ENCODE results near the gene PLA2G2F.

PLA2G2F gene

DNA sequence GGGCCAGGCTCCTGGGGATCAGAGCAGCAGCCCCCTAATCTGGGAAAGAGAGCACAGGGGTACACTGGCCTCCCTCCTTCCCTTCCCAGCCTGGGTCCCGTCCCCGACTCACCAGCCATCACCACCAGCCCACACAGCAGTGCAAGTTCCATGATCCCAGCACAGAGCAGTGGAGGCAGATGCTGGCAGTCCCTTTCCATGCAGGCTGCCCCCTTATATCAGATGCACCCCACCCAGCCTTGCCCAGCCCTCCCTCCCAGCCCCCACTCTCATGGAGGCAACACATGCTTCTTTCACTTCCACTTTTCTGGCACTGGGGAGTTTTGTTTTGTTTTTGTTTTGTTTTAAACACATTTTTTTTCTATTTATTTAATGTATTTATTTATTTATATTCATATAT is 19.8 kb upstream of the PLA2G2F start, which contains the start of gene PLA2G2D:
Gene PLA2G2D (minus strand): TSS at position 190 of the 400 bp plus-strand sequence. CDS start 38 bp downstream, at position 152.
- peaks cover 17% of the 10 kb centered on the region for H3K27me3 ChIP-seq (ENCODE audit: control insufficient read depth, low read length)
- no peak within 1 kb of the TSS for H3K27ac ChIP-seq (ENCODE audit: low read depth, low read length)
- no peaks in the 10 kb centered on the region for H3K36me3 ChIP-seq (ENCODE audit: control insufficient read depth, low read length)
- H3K9me3 ChIP-seq (ENCODE audit: control insufficient read depth, insufficient read depth, low read length), result no peaks in the 10 kb centered on the region
- H4K20me1 ChIP-seq (ENCODE audit: control insufficient read depth, insufficient read depth, low read depth, low read length), result no peaks in the 10 kb centered on the region
- no peaks in the 10 kb centered on the region for H3F3A ChIP-seq (ENCODE audit: control insufficient read depth, insufficient read depth)
- H3K4me2 ChIP-seq (ENCODE audit: low read length), result no peak within 1 kb of the TSS
- peaks cover 8% of the 10 kb centered on the region for H3K4me1 ChIP-seq (ENCODE audit: control insufficient read depth, low read length)
- H3K4me3 ChIP-seq (ENCODE audit: low read length), result no peak within 1 kb of the TSS
- no peaks in the 10 kb centered on the region for H3K79me2 ChIP-seq (ENCODE audit: control insufficient read depth, low read length)
- TF ChIP-seq, protein P1, sequence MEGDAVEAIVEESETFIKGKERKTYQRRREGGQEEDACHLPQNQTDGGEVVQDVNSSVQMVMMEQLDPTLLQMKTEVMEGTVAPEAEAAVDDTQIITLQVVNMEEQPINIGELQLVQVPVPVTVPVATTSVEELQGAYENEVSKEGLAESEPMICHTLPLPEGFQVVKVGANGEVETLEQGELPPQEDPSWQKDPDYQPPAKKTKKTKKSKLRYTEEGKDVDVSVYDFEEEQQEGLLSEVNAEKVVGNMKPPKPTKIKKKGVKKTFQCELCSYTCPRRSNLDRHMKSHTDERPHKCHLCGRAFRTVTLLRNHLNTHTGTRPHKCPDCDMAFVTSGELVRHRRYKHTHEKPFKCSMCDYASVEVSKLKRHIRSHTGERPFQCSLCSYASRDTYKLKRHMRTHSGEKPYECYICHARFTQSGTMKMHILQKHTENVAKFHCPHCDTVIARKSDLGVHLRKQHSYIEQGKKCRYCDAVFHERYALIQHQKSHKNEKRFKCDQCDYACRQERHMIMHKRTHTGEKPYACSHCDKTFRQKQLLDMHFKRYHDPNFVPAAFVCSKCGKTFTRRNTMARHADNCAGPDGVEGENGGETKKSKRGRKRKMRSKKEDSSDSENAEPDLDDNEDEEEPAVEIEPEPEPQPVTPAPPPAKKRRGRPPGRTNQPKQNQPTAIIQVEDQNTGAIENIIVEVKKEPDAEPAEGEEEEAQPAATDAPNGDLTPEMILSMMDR (IDR thresholded peaks at IDR 0.05; ENCODE audit: low read depth, low read length, poor library complexity, severe bottlenecking), result no peak
- TF ChIP-seq EZH2phosphoT487 (IDR thresholded peaks at IDR 0.05; ENCODE audit: borderline replicate concordance, low read length), result no peak
- H3K9me2 ChIP-seq (replicated peaks; ENCODE audit: control insufficient read depth, low read length), result no peaks in the 10 kb centered on the region

DNA sequence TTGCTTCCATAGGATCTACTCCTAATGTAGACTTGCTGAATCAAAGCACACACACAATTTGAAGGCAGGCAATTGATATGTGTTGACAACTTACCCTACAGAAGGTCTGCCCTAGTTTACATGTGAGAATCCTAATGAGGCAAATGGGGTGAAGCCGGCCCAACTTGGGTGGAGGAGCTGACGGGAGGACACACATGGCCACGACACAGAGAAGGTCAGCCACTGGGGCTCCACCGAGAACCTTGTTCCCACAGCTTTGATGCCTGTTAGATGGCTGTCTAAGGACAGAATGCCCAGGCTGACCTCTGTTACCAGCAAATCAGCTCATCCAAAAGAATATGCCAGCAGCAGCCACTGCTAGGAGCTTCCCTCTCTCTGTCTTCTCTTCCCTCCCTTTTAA is 18.3 kb upstream of the PLA2G2F start:
- no peaks in the 10 kb centered on the region for H3K9me2 ChIP-seq (replicated peaks; ENCODE audit: control insufficient read depth, low read length)
- H3K27me3 ChIP-seq (ENCODE audit: control insufficient read depth, low read length), result peaks cover 21% of the 10 kb centered on the region
- no peaks in the 10 kb centered on the region for H4K20me1 ChIP-seq (ENCODE audit: control insufficient read depth, insufficient read depth, low read depth, low read length)
- H3K27ac ChIP-seq (ENCODE audit: low read depth, low read length), result no peak overlapping the region
- no peaks in the 10 kb centered on the region for H3K79me2 ChIP-seq (ENCODE audit: control insufficient read depth, low read length)
- H3K36me3 ChIP-seq (ENCODE audit: control insufficient read depth, low read length), result no peaks in the 10 kb centered on the region
- H3F3A ChIP-seq (ENCODE audit: control insufficient read depth, insufficient read depth), result no peaks in the 10 kb centered on the region
- H3K4me1 ChIP-seq (ENCODE audit: control insufficient read depth, low read length), result peaks cover 8% of the 10 kb centered on the region
- TF ChIP-seq, protein P1 (IDR thresholded peaks at IDR 0.05; ENCODE audit: low read depth, low read length, poor library complexity, severe bottlenecking), result no peak
- no peak for TF ChIP-seq EZH2phosphoT487 (IDR thresholded peaks at IDR 0.05; ENCODE audit: borderline replicate concordance, low read length)
- no peak overlapping the region for H3K4me3 ChIP-seq (ENCODE audit: low read length)
- H3K4me2 ChIP-seq (ENCODE audit: low read length), result no peak overlapping the region
- H3K9me3 ChIP-seq (ENCODE audit: control insufficient read depth, insufficient read depth, low read length), result no peaks in the 10 kb centered on the region

DNA sequence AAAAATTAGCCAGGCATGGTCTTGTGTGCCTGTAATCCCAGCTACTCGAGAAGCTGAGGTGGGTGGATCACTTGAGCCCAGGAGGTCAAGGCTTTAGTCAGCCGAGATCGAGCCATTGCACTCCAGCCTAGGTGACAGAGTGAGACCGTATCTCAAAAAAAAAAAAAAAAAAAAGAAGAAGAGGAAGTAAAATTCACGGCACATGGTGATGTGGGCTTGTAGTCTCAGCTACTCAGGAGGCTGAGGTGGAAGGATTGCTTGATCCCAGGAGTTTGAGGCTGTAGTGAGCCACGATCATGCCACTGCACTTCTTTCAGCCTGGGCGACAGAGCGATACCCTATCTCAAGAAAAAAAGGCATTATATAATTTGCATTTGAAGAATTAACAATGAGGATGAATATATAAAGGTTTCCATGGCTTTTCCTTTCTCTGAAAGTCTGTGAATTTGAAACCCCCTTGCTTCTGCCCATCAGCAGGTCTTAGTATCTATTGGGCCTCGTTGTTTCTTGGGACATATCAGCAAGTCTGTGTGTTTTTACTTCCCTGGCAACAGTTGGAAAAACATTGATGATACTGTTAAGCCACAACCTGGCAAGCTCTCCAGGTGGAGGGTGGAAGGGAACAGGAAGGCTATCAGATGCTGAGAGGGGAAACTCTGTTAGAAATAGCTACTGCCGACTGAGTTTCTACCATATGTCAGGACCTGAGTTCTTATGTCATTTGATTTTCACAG is 15.2 kb upstream of the PLA2G2F start:
- peaks cover 28% of the 10 kb centered on the region for H3K27me3 ChIP-seq (ENCODE audit: control insufficient read depth, low read length)

More for the DNA sequence above, 15.2 kb upstream of the PLA2G2F start:
- Histone ChIP-seq H3F3A (ENCODE audit: control insufficient read depth, insufficient read depth) (no peaks in the 10 kb centered on the region), H4K20me1 (ENCODE audit: control insufficient read depth, insufficient read depth, low read depth, low read length) (no peaks in the 10 kb centered on the region), H3K36me3 (ENCODE audit: control insufficient read depth, low read length) (no peaks in the 10 kb centered on the region), H3K9me2 (replicated peaks; ENCODE audit: control insufficient read depth, low read length) (no peaks in the 10 kb centered on the region), H3K79me2 (ENCODE audit: control insufficient read depth, low read length) (no peaks in the 10 kb centered on the region), H3K27ac (ENCODE audit: low read depth, low read length) (no peak overlapping the region), H3K4me2 (ENCODE audit: low read length) (no peak overlapping the region), H3K4me3 (ENCODE audit: low read length) (no peak overlapping the region), H3K9me3 (ENCODE audit: control insufficient read depth, insufficient read depth, low read length) (no peaks in the 10 kb centered on the region), H3K4me1 (ENCODE audit: control insufficient read depth, low read length) (peaks cover 8% of the 10 kb centered on the region)
- TF ChIP-seq, protein P1 (IDR thresholded peaks at IDR 0.05; ENCODE audit: low read depth, low read length, poor library complexity, severe bottlenecking), result no peak
- no peak for TF ChIP-seq EZH2phosphoT487 (IDR thresholded peaks at IDR 0.05; ENCODE audit: borderline replicate concordance, low read length)
